Glutamatergic neuron (in vitro differentiated cells): ENCODE results near the gene CAMTA1. TPM values are rescaled to one million over a fixed set of nuclear protein-coding genes. Genes with fewer than 3 reads are reported as not detected.
A peak's percentile ranks its signal among the peaks of the same experiment; 100 is the strongest.

Experiments used
- DNase-seq: peaks from one replicate; pipeline ENCODE4 v3.0.0; 2022
- H3K27ac Mint-ChIP-seq: one replicate; pipeline ENCODE4 v1.8.0; 2020; ENCODE audit warnings: mild to moderate bottlenecking, mixed read lengths, inconsistent platforms; ENCODE audit not compliant: unreplicated experiment
- H3K27me3 Mint-ChIP-seq: one replicate; pipeline ENCODE4 v1.8.0; 2020; ENCODE audit warnings: mild to moderate bottlenecking, moderate library complexity, mixed read lengths, inconsistent platforms; ENCODE audit not compliant: unreplicated experiment
- H3K36me3 Mint-ChIP-seq: one replicate; pipeline ENCODE4 v1.8.0; 2020; ENCODE audit warnings: mild to moderate bottlenecking, mixed read lengths, inconsistent platforms; ENCODE audit not compliant: unreplicated experiment
- H3K4me1 Mint-ChIP-seq: one replicate; pipeline ENCODE4 v1.8.0; 2020; ENCODE audit warnings: mild to moderate bottlenecking, low read depth, mixed read lengths, inconsistent platforms; ENCODE audit not compliant: unreplicated experiment
- H3K4me3 Mint-ChIP-seq: one replicate; pipeline ENCODE4 v1.8.0; 2020; ENCODE audit warnings: mild to moderate bottlenecking, mixed read lengths, inconsistent platforms; ENCODE audit not compliant: unreplicated experiment
- H3K9me3 Mint-ChIP-seq: one replicate; pipeline ENCODE4 v1.8.0; 2020; ENCODE audit warnings: mild to moderate bottlenecking, moderate library complexity, mixed read lengths, inconsistent platforms; ENCODE audit not compliant: unreplicated experiment
- CTCF ChIP-seq: fragments of 200-600 bp; sonication (generic); IDR thresholded peaks from one replicate; pipeline ENCODE4 v1.5.0; 2021; ENCODE audit not compliant: partially characterized antibody, unreplicated experiment
- total RNA-seq: library from RNA; stranded (reverse); fragmentation: NEBNext Ultra II Directional; extraction: Animal tissue kit (Norgen Biotek cat#: 25700); gene quantifications from one replicate; pipeline ENCODE4 v1.2.1, GENCODE V29; 2021; ENCODE audit not compliant: unreplicated experiment

The CAMTA1 gene
- total RNA-seq, 1 donor from 2014 or later: 77.2 TPM

GRCh38 chr1:6861075-6861724, 75.9 kb downstream of the CAMTA1 start:
- peaks cover 2% of the 10 kb centered on the region for H3K4me1 Mint-ChIP-seq
- no peaks in the 10 kb centered on the region for H3K27me3 Mint-ChIP-seq
- peaks cover 6% of the 10 kb centered on the region for H3K36me3 Mint-ChIP-seq
- TF ChIP-seq CTCF: no peak
- no peak for DNase-seq
- no peak overlapping the region for H3K4me3 Mint-ChIP-seq
- peaks cover 4% of the 10 kb centered on the region for H3K9me3 Mint-ChIP-seq
- H3K27ac Mint-ChIP-seq: no peak overlapping the region

GRCh38 chr1:6862906-6863305, 77.7 kb downstream of the CAMTA1 start:
- Mint-ChIP-seq H3K27me3 (no peaks in the 10 kb centered on the region), H3K36me3 (no peaks in the 10 kb centered on the region), H3K27ac (no peak overlapping the region), H3K9me3 (no peaks in the 10 kb centered on the region), H3K4me1 (peaks cover 6% of the 10 kb centered on the region), H3K4me3 (no peak overlapping the region)
- no peak for DNase-seq
- TF ChIP-seq CTCF: no peak

- Mint-ChIP-seq H3K4me3 (no peak overlapping the region), H3K9me3 (no peaks in the 10 kb centered on the region), H3K4me1 (peaks cover 9% of the 10 kb centered on the region), H3K36me3 (no peaks in the 10 kb centered on the region), H3K27me3 (no peaks in the 10 kb centered on the region), H3K27ac (no peak overlapping the region)
- DNase-seq: no peak
- TF ChIP-seq CTCF: no peak
Observed at GRCh38 chr1:6864166-6864565, 78.9 kb downstream of the CAMTA1 start.

GRCh38 chr1:6866825-6867224, 81.6 kb downstream of the CAMTA1 start:
- peaks cover 22% of the 10 kb centered on the region for H3K4me1 Mint-ChIP-seq
- no peak overlapping the region for H3K4me3 Mint-ChIP-seq
- H3K9me3 Mint-ChIP-seq: peaks cover 2% of the 10 kb centered on the region
- no peaks in the 10 kb centered on the region for H3K36me3 Mint-ChIP-seq
- DNase-seq: no peak
- H3K27me3 Mint-ChIP-seq: no peaks in the 10 kb centered on the region
- TF ChIP-seq CTCF: no peak
- H3K27ac Mint-ChIP-seq: no peak overlapping the region

GRCh38 chr1:6867321-6867720, 82.1 kb downstream of the CAMTA1 start:
- no peak for DNase-seq
- no peak for TF ChIP-seq CTCF
- Mint-ChIP-seq H3K4me1 (peaks cover 22% of the 10 kb centered on the region), H3K36me3 (no peaks in the 10 kb centered on the region), H3K27ac (no peak overlapping the region), H3K27me3 (no peaks in the 10 kb centered on the region), H3K4me3 (peak overlapping the region; percentile 17), H3K9me3 (peaks cover 2% of the 10 kb centered on the region)
